OCI-M2 (cell line): Measurements from ENCODE around the gene SOX5.
"Not testable (repeated sequence)": the region's sequence is repeated elsewhere in the genome, so short reads cannot be mapped to it uniquely, and the experiment has no call there.

Source experiments
- DNase-seq: peaks from one replicate; lab custom pipeline; 2025; ENCODE audit not compliant: unreplicated experiment; lab: John Stamatoyannopoulos, UW

SOX5 gene

DNA sequence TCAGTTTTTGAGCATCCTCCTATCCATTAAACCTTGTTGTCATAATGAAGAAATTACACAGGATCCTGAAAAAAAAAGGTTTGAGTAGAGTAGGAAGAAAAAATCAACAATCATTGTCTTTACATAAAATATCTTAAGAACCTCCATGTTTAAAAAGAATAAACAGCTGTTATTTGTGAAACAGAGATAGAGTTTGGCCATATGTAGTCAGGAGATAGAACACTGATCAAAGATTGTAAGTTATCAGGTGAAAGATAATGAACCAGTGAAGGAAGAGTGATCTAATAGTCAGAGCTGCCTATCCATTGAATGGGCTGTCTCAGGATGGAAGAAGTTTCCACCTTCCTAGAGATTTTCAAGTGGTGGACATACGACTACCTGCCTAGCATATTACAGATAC, 397.1 kb downstream of the SOX5 start:
- no peak for DNase-seq

DNA sequence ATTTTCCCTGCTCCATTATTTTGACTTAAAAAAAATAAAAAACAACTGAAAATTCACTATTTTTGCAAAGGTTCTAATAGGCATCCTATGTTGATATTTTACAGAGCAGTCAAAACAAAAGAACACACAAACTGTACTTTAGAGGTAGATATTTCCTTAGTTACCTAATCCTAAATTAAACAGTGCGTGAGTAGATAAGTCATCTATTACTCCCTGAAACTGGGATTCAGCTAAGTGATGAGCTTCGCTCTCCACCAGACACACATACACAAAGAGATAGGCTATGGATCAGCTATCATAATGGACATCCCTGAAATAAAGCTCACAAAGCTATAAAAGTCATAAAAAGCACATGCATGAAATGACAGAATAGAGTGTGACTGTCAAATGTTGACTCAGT, 398.7 kb downstream of the SOX5 start:
- no peak for DNase-seq

DNA sequence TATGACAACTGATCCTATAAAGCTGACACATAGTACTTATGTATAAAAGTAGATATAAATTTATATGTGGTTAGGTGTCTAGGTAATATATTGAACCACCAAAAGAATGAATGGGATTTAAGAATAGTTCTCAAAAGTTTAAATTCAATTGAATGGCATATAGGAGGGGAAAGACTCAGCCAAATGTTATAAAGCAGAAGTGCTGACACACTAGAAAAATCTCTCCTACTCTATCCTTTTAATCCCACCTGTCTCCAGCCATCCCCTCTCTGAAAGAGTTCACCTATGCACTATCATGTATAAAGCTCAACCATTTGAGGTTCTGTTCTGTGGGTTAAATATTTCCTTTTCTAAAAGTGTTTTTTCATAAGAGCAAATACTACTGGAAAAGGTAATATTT, 400.7 kb downstream of the SOX5 start:
- DNase-seq, result no peak

DNA sequence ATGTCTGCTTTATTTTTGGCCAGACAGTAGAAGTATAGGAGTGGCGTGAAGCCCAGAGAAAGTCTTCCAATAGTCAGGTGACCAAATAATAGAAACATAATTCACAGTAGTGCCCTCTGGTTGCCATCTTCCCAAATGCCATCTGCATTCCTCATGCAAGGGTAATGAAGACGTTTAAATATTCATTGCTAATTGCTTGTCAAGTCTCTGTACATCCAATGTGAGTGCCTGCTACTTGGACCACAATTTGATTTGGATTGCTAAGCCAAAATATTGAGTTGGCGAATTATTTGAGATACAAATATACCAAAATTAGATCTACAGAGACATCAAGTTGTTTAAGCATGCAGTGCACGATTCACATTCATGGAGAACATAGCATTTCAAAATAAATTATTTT, 402.7 kb downstream of the SOX5 start:
- DNase-seq, result no peak

DNA sequence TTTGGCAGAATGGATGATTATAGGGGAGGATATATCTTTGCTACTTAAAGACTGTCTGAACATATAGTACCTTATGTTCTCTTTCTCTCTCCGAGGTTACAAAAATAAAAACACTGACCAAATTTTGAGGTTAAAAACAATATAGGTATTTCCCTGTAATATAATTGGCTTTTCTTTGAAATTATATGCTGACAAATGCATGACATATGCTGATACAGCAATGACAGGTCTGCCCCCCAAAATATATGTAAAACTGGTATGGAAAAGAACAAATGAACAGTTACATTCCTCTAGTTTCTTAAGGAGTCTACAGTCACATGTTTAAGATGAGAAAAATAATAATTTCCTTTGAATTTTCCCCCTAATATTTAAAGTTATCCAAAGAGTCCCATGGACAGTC, 405.7 kb downstream of the SOX5 start:
- DNase-seq, result no peak

DNA sequence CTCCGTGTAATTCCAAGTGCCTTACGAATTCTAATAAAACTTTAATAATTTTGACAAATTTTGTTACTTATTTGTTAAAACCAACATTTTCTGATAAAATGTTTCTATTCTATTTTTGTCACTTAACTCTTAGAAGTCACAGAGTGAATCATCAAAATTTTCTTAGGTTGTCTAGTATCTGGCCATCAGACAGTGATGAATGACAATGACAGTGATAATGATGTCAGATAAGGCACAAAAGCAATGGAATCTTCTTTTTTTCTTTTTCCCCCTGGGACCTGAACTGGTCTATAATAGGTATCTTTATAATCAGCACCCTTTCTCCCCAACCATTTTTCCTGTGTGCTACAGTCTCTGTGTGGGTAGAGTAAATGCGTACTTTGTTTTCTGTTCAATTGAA, 407.3 kb downstream of the SOX5 start:
- no peak for DNase-seq

DNA sequence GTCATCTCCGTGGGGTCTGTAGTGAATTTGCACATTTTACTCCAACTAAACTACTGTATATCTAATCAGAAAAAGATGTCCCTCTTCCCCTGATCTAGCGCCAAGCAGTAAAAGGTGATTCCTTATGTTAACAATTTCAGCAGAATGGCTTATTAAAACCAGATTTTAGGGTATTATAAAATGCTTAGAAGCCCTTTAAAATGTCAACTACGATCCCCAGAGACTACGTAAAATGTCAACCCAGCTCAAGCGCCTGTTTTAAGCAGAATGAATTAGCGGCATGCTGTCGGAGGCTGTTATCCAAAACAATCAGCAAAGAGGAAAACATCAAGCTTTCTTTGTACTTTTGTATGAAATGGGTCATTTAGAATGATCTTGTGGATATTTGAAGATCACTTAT, 408.9 kb downstream of the SOX5 start:
- no peak for DNase-seq

- no peak for DNase-seq
These were observed 413.2 kb downstream of the SOX5 start for GRCh38 chr12:23536293-23536692.

DNA sequence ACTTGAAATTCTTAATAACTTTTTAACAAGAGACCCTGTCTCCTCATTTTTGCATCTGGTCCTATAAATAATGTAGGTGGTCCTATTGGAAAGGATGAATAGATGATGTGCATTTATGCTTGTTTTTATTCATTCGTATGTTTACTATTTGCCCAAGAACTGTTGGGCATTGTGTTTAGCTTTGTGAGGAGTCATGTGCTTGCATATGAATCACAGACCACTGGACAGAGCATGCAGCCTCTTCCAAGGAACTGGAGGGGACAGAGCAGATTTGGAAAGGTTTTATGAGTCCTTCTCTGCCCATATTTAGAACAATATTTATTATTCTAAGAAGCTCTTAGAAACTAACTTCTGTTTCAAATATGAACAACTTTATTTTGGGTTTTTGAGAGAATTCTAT, 414.0 kb downstream of the SOX5 start:
- no peak for DNase-seq

GRCh38 chr12:23534196-23534595, 415.3 kb downstream of the SOX5 start:
- DNase-seq, result no peak

GRCh38 chr12:23533699-23534098, 415.8 kb downstream of the SOX5 start:
- DNase-seq, result no peak

DNA sequence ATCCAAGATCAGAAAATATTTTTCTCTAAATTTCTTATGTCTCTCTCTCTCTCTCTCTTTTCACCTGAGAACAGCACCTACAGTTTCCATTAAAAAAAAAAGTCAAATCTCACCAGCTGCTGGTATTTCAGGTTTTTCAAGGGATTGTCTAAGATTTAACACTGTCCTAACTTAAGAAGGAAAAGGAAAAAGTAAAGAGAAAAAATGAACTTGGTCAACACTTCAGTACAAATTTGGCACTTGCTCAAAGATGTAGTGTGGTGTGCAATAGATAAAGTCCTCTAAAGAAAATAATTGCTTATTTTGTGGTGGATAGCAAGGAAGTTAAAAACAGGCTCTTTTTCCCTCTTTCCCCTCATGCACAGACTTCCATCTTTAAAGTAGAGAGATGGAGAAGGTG, 416.2 kb downstream of the SOX5 start:
- no peak for DNase-seq

GRCh38 chr12:23528316-23528715, 421.2 kb downstream of the SOX5 start:
- no peak for DNase-seq

DNA sequence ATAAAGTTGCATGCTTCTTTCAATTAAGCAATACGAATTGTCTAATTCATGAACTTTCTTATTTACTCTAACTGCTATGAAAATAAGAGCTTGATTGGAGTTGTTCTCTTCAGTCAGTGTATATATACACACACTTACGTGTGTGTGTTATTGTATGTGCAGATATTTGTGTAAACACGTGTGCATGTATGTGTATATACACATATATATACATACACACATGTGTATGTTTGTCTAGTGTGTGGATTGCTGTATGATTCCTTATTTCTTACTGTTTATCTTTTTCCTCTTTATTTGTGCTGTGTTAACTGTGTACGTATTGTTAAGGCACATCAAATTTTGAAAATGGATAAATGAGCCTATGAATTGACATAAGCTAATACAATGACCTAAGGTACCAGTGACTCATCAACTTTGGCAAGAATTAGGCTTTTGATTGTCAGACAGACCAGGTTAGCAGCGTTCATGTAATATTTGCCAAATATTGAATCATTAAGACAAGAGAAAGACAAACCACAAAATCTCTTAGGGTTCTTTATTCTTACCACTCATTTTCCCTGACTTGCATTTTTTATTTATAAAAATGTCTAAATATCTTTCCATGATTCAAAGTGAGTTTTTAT, 423.9 kb downstream of the SOX5 start:
- no peak for DNase-seq

GRCh38 chr12:23523339-23523738, 426.1 kb downstream of the SOX5 start:
- DNase-seq, result no peak

- not testable (repeated sequence) for DNase-seq
These were observed 430.0 kb downstream of the SOX5 start for GRCh38 chr12:23519444-23519843.

GRCh38 chr12:23515785-23516184, 433.7 kb downstream of the SOX5 start:
- DNase-seq, result not testable (repeated sequence)

DNA sequence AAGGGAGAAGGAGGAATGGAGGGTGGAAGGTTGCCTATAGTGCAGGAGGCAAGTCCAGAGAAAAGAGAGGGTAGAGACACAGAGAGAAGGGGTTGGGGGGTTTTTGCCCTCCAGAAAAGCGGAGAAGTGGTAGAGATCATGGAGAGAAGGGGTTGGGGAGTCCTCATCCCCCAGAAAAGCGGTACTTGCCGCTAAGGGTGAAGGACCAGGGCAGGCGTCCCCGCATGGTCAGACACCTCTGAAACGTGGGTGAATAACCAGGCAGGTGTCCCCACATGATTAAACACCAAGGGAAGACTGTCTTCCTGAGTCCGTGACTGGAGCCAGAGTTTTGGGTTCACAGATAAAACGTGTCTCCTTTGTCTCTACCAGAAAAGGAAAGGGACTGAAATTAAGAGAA, 439.0 kb downstream of the SOX5 start:
- no peak for DNase-seq

DNA sequence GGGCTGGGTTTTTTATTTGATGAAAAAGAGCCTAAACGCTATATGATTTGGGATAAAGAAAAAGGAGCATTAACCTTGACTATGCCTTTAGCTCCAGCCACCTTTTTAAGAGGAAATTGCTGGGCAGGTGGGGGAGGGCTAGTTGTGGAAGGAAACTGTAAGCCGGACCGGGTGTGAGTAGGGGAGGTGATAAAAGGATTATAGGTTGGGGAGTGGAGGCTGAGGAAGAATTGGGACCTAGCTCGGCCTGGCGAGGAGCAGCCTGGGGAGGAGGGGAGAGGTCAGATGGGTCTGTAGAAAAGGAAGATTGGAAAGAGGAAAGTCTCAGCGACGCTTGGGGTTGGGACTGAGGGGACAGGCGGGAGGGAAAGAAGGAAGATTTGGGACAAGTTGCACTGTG, 439.6 kb downstream of the SOX5 start:
- not testable (repeated sequence) for DNase-seq

- not testable (repeated sequence) for DNase-seq
These were observed 441.7 kb downstream of the SOX5 start for GRCh38 chr12:23507785-23508184.

- DNase-seq, result not testable (repeated sequence)
These were observed 443.7 kb downstream of the SOX5 start for GRCh38 chr12:23505736-23506135.

DNA sequence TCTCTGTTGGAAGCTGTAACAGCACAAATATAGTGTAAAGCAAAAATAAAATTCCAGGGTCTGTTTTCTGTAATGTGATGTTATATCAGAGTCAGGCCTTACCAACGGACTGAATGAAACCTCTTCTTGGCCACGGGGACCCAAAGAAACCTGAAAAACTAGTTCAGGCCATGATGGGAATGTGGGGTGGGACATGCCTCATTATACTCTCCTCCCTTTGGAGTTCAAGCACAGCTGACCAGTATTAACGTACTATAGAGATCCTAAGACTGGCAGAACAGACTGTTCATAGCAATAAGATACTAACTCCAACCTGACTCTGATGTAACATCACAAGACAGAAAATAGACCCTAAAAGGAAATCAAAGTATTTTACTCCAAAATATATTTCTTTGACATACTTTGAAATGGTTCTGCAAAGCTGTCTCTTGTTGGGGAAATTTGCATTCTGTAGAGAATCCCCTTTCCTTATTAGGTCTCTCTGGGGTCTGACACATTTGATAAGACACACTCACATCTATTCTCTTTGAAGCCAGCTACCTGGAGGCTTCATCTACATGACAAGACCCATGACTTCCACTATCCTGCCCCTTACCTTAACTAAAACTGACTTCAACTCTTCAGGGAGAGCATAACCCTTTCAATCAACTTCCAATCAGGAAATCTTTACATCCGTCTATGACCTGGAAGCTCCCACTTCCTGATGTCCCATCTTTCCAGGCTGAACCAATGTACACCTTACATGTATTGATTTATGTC, 444.6 kb downstream of the SOX5 start:
- no peak for DNase-seq

DNA sequence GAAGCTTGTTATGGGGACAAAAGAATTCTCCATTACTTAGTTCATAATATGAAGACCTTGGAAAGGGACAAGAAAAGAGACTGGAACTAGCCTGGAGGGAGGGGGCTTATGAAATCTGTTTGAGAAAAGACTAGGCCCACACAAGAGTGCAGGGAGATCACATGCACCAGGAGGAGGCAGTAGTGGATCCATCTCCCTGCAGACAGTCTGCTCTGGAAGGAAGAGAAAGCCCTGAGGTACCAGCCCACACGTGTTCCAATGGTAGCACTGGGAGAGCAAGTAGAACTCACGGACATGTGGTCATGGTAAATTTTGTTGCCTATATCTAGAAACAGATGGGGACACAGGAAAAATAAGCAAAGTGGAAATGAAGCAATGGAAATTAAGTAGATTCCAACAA, 445.4 kb downstream of the SOX5 start:
- no peak for DNase-seq
